HG03060 (cell line): ENCODE measurements around the gene ANKRD29.
"Not testable (repeated sequence)": the region's sequence is repeated elsewhere in the genome, so short reads cannot be mapped to it uniquely, and the experiment has no call there.

Experiments used
- ATAC-seq: cut with Tn5 transposase; IDR thresholded peaks from one replicate; pipeline ENCODE4 v1.9.1; 2021; ENCODE audit warnings: low read depth, moderate number of reproducible peaks; ENCODE audit not compliant: unreplicated experiment

ANKRD29 gene

DNA sequence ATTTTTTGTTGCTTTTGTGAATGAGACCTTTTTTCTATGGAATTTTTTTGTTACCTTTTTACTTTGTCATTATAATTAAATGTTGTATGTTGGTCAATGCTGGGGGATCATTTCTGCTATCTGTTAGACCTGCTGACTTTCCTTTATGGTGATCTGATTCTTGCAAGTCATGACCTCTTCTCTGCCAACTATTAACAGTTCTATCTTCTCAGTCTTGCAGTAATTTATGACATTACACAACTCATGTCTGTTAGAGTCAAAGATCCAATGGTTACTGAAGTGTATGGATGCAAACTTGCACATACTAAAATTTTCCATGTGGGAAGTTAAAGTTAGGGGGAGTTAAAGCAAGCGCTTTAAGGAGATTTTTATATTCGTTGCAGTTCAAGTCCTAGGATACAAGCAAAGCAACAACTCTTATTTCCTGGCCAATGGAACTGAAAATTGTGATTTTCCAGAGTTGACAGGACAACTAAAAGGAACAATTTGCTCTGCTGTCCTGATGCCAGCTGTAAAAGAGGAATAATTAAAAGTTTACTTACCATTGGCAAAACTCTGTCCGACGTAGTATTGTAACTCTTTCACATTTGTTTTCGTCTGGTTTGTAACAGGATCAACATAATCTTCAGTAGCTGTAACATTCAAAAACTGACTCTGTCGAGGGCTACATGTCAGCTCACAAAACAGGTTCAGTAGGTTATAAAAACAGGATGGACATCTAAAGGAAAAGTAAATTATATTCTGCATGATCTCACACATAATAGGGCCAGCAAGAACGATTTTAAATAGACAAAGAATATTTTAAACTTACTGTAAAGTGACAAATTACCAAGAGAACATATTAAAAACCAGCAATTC, 94.2 kb downstream of the ANKRD29 start:
- ATAC-seq = no peak

DNA sequence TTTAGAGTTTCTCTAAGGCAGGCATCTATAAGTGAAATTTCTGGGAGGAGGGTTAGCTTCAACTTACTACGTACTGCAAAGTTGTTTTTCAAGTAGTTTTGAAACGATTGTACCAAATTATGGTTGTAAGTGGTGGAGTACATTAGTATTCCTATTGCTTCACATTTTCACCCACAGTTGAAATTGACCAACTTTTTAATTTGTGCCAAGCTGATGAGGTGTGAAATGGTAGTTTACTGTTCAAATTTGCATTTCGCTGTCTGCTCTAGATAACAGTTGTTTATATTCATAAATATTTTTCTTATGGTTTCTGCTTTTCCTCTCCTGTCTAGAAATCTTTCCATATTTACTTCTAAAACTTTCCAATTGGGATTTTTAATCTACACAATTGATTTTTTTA, 95.0 kb downstream of the ANKRD29 start:
- ATAC-seq = no peak

DNA sequence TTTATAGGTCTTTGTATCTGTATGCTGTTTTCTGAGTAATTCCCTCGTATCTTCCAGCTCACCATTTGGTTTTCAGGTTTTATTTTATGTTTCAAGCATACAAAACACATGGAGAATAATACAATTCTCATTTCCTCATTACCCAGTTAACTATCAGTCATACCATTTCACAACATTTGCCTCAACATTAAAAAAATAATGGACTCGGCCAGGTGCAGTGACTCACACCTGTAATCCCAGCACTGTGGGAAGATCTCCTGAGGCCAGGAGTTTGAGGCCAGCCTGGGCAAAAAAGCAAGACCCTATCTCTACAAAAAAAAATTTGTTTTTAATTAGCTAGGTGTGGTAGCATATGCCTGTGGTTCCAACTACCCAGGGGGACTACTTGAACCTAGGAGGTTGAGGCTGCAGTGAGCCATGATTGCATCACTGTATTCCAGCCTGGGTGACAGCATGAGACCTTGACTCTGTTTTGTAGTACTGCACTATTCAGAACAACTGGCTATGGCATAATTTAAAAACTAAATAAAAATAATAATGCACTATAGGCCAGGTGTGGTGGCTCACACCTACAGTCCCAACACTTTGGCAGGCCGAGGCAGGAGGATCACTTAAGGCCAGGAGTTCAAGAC, 96.7 kb downstream of the ANKRD29 start:
- no peak for ATAC-seq

DNA sequence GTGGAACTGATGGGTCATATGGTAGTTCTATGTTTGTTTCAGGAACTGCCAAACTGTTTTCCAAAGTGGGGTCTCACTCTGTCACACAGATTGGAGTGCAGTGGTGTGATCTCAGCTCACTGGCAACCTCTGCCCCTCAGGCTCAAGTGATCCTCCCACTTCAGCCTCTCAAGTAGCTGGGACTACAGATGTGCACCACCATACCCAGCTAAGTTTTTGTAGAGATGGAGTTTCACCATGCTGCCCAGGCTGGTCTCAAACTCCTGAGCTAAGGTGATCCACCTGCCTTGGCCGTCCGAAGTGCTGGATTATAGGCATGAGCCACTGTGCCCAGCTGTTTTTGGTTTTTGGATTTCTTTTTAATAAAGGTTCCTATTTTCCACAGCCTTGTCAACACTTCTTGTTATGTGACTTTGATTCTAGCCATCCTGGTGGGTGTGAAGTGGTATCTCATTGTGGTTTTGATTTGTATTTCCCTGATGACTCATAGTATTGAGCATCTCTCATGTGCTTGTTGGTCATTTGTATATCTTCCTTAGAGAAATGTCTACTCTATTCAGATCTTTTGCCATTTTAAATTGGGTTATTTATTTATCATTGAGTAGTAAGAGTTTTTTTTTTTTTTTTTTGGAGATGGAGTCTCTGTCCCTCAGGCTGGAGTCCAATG, 99.2 kb downstream of the ANKRD29 start:
- ATAC-seq = no peak

DNA sequence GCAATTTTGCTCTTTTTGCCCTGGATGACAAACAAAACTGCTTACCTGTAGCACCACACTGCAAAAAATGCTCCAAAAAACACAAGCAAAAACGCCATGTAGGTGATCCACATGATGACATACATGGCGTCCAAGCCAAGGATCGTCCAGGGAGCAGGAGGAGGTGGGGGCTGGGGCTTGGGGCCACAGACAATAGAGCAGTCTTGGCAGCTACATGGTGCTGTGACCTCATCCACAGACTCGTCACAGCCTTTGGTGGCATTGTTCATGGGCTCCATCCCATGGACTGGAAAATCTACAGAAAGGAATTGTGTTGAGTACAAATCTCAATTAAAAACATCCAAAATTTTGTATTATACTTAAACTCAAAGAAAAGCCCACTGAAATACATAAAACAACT, 102.5 kb downstream of the ANKRD29 start:
- no peak for ATAC-seq

DNA sequence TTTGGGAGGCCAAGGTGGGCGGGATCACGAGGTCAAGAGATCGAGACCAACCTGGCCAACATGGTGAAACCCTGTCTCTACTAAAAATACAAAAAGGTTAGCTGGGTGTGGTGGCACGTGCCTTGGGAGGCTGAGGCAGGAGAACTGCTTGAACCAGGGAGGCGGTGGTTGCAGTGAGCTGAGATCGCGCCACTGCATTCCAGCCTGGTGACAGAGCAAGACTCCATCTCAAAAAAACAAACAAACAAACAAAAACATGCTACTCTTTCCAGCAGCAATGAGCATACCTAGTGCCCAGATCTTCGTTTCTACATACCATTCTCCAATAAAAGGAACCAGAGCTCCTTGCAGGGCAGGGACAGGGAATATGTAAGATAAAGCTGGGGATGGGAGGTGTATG, 105.2 kb downstream of the ANKRD29 start:
- not testable (repeated sequence) for ATAC-seq

DNA sequence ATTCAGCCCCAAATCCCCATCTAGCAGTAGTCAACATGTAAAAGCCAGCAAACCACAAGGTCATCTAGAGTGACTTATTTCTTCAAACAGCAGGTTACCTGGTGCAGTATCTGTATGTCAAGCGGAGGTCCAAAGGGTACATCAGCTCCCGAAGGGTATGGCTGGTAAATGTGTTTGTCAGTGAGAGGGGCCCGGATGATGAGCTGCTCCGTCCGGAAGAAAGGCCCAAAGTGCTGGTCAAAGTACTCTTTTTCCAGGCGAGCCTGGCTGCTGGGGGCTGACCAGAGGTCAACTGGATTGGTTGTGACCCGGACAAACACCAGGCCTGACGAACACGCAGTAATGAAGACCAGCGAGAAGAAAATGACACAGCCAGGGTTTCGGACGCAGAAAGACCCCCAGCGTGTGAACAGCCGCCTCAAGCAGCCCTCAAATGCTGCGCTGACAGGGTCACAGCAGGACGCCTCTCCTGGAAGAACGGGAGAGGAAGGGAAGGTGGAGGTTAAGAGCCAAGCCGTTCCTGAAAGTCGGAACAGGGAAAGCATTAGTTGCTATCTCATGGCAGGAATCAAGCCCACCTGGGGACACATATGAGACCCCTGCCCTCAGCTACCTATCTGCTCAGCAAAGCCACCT, 106.4 kb downstream of the ANKRD29 start:
- no peak for ATAC-seq

DNA sequence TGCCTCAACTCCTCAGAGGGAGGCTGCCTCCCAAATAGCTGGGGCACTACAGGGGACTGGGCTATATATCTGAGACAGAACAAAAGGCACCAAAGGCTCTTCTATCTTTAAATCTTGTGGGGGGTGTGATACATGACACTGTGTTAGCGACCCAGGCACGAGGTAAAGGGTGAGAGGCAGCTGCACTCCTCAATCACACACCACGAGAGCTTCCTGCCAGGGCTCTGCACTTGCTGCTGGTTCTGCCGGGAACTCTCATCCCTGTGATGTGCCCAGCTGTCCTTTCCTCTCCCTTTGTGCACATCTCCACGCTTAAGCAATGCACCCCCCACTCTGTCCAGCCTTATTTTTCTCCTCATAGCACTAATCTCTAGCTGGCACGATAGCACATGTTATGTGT, 108.8 kb downstream of the ANKRD29 start:
- ATAC-seq = no peak

DNA sequence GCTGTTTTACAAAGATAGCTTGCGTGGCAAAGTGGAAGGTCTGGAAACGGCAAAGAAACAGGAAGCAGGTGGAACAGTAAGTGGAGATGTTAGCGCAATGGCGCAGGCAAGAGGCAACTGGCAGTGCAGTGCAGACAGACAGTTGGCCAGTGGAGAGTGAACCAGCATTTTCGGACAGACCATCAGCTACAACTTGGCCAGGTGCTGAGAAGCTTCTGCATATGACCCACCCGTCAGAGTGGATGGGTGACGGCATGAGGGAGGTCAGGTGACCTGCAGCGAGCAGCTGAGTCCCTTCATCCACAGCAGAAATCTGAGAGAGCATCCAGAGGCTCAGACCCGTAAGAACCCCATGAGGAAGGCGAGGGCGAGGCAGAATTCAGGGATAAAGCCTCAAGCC, 110.2 kb downstream of the ANKRD29 start:
- ATAC-seq = no peak

DNA sequence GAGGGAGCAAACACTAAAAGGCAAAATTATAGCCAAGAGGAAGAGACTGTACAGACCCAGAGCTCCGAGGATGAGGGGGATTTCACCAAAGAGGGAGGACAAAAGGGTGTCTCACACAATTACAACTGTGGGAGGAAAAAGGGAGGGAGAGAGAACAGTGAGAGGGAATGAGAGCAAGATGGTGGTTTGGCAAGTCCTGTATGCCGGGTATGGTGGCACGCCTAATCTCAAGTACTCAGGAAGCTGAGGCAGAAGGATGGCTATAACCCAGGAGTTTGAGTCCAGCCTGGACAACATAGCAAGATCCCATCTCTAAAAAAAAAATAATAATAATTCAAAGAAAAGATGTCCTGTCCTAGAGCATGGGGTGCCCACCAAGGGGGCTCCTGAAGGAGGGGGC, 110.7 kb downstream of the ANKRD29 start:
- no peak for ATAC-seq

DNA sequence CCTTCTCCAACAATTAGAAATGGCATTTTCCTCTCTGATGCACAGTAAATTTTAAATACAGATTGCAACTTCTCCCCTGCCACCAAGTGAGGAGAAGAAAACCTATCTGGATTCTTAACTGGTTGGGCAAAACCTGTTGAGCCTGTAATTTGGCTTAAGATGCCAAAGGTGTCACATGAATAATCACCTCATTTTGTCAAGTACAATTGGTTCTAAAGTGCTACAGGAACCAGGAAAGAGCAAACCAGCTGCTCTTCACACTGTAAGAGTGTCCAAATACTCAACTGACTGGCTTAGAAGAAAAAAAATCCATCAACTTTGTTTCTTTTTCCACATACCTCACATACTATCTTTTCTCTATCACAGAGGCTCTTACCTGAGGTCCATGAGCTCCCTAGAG, 111.8 kb downstream of the ANKRD29 start:
- no peak for ATAC-seq
